Tibial nerve (tissue), 3 donors: ENCODE results near the gene CCER1.

Experiments
- POLR2A ChIP-seq, 2 donors: fragments of 450-650 bp; IDR thresholded peaks; one replicate each; pipeline ENCODE4 v1.6.1; 2017; ENCODE audit warnings: antibody characterized with exemption in 2 of 2, mild to moderate bottlenecking in 2 of 2, moderate library complexity in 2 of 2
- TF ChIP-seq, protein P1 (sequence below), 5 experiments: fragments of 200-600 bp in 3 of 5; fragments of 450-650 bp in 2 of 5; sonication (generic) in 3 of 5; IDR thresholded peaks; one replicate each; pipeline ENCODE4 v1.5.1; 2016 to 2019; ENCODE audit warnings: antibody characterized with exemption in 5 of 5, mild to moderate bottlenecking in 3 of 5, moderate library complexity in 2 of 5

- TF ChIP-seq, protein P1, sequence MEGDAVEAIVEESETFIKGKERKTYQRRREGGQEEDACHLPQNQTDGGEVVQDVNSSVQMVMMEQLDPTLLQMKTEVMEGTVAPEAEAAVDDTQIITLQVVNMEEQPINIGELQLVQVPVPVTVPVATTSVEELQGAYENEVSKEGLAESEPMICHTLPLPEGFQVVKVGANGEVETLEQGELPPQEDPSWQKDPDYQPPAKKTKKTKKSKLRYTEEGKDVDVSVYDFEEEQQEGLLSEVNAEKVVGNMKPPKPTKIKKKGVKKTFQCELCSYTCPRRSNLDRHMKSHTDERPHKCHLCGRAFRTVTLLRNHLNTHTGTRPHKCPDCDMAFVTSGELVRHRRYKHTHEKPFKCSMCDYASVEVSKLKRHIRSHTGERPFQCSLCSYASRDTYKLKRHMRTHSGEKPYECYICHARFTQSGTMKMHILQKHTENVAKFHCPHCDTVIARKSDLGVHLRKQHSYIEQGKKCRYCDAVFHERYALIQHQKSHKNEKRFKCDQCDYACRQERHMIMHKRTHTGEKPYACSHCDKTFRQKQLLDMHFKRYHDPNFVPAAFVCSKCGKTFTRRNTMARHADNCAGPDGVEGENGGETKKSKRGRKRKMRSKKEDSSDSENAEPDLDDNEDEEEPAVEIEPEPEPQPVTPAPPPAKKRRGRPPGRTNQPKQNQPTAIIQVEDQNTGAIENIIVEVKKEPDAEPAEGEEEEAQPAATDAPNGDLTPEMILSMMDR (IDR thresholded peaks at IDR 0.05), result no peak
- no peak for TF ChIP-seq POLR2A (IDR thresholded peaks at IDR 0.05)
Observed at GRCh38 chr12:90979951-90980350, 25.0 kb upstream of the CCER1 start.
